ENCODE measurements around the gene MTA1.
A peak's percentile ranks its signal among the peaks of the same experiment; 100 is the strongest.

Gene MTA1

GRCh38 chr14:105419195-105420091 lies at the start of gene MTA1:
TSS of gene MTA1 (plus strand) at chr14:105419827. CDS start at chr14:105420036, 209 bp downstream.
- peak; percentile 67 for DNase-seq

DNA sequence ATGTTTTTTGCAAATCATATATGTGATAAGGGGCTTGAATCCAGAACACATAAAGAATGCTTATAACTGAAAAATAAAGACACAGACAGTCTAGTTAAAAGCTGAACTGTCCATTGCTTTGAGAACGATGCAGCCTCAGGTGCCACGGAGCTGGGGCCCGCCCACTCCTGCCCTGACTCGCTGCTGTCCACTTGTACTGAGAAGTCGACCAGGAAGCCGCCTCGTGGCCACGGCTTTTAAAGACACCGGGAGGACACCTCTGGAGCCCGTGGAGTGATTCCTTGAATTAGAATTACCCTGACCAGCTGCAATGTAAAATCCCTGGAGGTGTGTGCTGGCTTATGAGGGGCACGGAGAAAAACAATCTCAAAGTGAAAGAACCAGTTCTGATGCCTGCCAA lies 45.2 kb upstream of the MTA1 start:
- no peak for DNase-seq

GRCh38 chr14:105375635-105376057 lies 44.0 kb upstream of the MTA1 start:
- no peak for DNase-seq

GRCh38 chr14:105376521-105377440 lies 42.8 kb upstream of the MTA1 start:
- no peak for DNase-seq

DNA sequence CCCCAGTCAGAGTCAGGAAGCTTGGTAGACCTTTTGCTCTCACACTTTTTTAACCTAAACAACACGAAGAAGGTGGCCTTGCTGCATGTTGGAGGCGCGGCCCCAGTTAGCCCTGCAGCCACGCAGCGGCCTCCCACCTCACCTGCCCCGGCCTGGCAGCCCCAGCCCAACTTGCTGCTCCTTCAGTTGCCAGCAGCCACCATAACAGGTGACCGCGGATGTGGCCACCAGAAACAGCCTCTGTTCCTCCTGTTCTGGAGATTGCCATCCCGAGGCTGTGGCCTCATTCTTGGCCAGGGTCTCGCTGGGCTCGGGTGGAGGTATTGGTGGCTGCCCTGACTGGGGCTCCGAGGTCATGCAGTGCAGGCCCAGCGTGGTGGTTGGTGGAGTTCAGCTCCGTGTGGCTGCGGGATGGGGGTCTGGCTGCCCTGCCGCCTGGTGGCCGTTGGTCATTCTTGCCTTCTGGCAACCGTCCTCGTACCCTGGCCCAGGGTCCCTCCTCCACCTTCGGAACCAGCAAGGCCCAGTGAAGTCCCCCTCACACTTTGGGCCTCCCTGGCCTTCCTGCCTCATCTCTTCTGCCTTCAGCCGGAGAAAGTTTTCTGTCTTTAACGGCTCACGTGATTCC lies 42.0 kb upstream of the MTA1 start:
- no peak for DNase-seq

GRCh38 chr14:105378199-105378598 lies 41.4 kb upstream of the MTA1 start:
- DNase-seq = no peak

DNA sequence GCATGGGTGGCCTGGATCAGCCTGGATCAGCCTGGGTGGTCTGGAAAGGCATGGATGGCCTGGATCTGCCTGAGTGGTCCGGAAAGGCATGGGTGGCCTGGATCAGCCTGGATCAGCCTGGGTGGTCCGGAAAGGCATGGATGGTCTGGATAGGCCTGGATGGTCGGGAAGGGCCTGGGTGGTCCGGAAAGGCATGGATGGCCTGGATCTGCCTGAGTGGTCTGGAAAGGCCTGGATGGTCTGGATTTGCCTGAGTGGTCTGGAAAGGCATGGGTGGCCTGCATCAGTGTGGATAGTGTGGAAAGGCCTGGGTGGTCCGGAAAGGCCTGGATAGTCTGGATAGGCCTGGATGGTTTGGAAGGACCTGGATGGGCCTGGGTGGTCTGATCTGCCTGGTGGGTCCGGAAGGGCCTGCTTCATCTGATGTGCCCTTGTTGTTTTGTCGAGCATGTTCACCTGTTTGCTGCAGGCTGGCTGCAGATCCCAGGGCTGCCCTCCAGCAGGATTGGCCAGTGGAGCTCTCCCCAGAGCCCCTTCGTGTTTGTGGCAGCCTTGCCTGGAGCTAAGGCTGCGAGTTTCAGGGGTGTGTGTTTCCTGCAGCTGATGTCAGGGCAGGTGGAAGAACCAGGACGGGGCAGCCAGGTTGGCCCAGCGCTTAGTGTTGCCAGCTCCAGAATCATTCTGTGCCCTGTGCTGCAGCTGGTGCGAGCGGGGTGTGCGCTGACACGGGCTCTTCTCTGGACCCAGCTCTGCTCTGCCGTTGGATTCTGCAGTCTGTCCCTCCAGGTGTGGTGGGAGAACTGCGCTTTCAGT lies 40.5 kb upstream of the MTA1 start:
- no peak for DNase-seq

- no peak for DNase-seq
These were observed 39.7 kb upstream of the MTA1 start for GRCh38 chr14:105379946-105380345.

DNA sequence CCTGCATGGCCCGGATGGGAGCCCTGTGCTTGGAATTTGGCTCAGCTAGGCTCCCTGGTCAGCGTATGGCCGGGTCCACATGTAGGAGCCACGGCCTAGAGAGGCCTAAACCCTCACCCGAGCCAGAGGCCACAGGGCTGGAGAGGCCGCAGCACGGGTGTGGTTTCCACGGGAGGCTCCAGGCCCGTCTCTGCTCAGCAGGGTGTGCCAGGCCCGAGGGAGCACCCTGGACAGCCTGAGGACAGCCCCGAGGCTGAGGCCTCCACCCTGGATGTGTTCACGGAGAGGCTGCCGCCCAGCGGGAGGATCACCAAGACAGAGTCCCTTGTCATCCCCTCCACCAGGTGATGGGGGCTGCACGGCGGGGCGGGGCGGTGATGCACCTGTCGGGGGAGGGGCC lies 38.9 kb upstream of the MTA1 start:
- no peak for DNase-seq

- no peak for DNase-seq
These were observed 37.9 kb upstream of the MTA1 start for GRCh38 chr14:105381446-105382342.

DNA sequence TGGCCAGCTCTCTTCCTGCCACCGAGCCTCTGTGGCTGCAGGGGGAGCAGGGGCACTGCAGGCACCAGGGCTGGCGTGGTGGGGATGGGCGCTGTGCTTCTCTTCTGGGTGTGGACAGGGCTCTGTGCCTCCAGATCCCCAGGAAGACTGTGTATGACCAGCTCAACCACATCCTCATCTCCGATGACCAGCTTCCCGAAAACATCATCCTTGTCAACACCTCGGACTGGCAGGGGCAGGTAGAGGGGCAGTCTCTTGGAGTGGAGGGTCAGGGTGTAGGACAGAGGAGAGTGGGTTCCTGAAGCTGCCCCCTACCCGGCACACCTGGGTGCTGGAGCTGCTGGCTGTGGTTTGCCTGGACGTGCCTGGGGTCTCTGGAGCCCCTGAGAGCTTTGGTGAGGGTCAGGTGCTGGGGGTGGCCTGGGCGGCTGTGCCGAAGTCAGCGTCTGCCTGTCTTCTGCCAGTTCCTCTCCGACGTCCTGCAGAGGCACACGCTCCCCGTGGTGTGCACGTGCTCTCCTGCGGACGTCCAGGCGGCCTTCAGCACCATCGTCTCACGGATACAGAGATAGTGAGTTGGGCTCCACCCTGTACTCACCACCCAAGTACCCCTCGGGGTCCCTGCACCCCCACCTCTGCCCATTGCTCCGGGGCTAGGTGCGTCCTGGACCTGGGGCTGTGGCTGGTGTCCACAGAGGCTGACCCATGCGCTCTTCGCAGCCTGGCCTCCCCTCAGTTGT lies 37.1 kb upstream of the MTA1 start:
- DNase-seq = no peak

DNA sequence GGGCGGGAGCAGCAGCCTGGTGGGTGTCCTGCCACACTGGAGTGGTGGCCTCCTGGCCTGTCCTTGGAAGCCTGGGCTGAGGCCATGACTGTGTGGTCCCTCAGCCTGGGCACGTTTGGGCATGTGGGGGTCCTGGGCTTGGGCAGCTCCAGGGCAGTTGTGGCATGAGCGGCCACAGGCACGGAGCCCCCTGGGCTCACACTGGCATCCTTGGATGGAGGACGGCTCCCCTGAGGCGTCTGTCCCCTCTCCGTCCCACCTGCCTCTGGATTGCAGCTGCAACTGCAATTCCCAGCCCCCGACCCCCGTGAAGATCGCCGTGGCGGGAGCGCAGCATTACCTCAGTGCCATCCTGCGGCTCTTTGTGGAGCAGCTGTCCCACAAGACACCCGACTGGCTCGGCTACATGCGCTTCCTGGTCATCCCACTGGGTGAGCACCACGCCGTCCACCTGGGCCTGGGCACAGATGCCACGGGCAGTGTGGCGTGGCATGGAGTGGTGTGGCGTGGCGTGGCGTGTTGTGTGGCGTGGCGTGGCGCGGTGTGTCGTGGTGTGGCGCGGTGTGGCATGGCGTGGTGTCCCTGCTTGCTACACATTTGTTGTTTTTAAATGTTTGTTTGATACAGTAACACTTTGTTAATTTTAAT lies 36.4 kb upstream of the MTA1 start:
- no peak for DNase-seq

GRCh38 chr14:105384041-105384557 lies 35.5 kb upstream of the MTA1 start:
- DNase-seq = no peak

- no peak for DNase-seq
These were observed 34.9 kb upstream of the MTA1 start for GRCh38 chr14:105384605-105385321.

DNA sequence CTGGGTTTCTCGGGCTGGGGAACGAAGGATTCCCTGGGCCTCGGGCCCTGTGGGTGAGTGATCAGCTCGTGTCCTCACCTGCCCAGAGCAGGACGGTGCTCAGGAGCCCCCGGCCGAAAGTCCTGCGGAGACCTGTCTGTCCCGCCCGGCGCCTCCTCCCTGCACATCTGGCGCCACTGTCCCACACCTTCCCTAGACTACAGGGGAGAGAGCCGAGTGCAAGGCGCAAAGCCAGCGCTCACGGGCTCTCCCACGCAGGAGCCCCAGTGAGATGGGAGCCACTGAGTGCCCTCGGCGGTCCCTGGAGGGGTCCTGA lies 34.3 kb upstream of the MTA1 start:
- DNase-seq = no peak

DNA sequence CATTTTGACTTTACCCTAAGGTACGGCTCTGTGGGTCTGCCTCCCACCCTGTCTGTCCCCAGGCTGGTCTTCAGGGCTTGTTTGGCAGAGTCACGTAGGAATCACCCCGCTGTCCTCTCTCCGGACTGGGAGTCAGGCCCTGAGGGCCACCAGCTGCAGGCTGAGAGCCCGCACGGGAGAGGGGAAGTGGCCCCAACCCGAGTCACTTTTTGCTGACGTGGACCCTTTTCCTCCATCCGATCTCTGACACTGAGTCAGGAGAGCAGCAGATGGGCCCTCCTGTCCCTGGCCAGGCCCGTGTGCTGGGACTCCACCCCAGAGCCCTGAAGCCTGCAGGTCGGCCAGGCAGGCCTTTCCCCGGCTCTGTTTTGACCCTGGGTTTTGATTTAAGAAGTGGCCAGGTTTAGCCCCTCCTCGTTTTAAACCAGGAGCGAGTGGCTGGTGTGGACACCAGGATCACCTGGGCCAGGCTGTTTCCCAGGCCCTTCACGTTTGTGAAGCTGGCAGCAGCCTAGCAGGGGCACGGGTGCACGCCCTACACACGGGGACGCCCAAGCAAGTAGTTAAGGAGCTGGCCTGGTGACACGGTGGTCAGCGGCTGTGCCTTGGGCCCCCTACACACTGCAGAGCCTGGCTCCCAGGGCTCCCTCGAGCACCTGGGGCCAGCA lies 33.8 kb upstream of the MTA1 start:
- no peak for DNase-seq

DNA sequence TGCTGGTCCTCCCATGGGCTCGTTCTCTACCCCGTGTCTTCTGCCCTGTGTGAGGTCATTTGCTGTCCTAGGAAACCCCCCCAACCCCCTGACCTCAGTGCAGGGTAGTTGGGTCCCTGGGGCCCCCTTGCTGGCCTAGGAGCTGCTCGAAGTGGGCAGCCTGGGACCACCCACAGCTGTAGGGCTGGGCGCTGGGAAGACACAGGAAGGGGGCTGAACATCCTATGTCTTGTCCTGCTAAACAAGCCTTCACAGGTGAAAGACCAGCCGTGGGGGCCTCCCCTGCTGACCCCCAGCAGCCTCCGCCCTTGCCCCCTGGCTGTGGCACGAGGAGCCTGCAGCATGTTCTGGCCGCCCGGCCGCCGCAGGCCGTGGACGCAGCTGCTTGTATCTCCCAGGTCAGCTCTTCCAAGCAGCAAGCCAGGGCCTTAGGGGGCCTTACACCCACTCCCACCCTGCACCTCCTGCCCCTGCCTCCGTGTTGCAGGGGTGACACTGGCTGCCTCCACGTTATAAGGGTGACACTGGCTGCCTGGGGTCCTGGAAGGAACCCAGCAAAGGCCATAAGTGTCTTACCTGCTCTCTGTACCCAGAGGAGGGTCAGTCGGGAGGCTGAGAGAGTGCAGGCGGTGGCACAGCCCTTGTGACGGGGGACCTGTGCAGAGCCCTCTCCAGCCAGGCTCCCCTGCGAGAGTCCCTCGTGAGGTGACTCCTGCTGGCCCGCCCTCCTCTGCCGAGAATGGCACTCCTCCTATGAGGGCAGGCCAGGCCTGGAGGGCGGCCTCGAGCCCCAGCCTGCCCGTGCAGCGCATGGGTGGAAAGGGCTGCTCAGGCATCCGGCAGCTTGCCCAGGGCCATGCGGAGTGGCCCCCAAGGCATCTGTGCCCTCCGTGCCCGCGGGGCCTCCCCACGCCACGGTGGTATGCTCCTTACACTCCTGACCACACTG lies 32.8 kb upstream of the MTA1 start:
- DNase-seq = no peak

Data from eye (tissue), 1 donor.